IPS DF 4.7 (cell line): ENCODE data around the gene USP35.

Experiments used
- DNase-seq: peaks from one replicate; pipeline ENCODE4 v3.0.0-alpha.2; 2013; ENCODE audit warnings: low spot score; ENCODE audit errors: extremely low read depth

USP35 gene

GRCh38 chr11:78188286-78189173 is at the start of gene USP35, which contains the start of gene KCTD21:
Gene USP35, plus strand, starts transcription at chr11:78188919. Its CDS starts 7,327 bp downstream, at chr11:78196246.
Gene KCTD21, minus strand, starts transcription at chr11:78188626. Its CDS starts 14,072 bp downstream, at chr11:78174554.
- peak; percentile 89 for DNase-seq

GRCh38 chr11:78139422-78140391 is 49.0 kb upstream of the USP35 start, which contains the start of gene ALG8:
Gene ALG8, minus strand, starts transcription at chr11:78139626. Its CDS starts 38 bp downstream, at chr11:78139588.
- DNase-seq = peak; percentile 83

- no peak for DNase-seq
These were observed 48.2 kb upstream of the USP35 start for GRCh38 chr11:78140392-78141077.

- no peak for DNase-seq
These were observed 43.2 kb upstream of the USP35 start for GRCh38 chr11:78145511-78146025.

GRCh38 chr11:78147807-78148206 is 40.9 kb upstream of the USP35 start:
- DNase-seq = no peak

GRCh38 chr11:78149646-78150045 is 39.1 kb upstream of the USP35 start:
- DNase-seq = no peak

GRCh38 chr11:78150346-78150745 is 38.4 kb upstream of the USP35 start:
- DNase-seq = no peak

- no peak for DNase-seq
These were observed 38.0 kb upstream of the USP35 start for GRCh38 chr11:78150754-78151153.

GRCh38 chr11:78151804-78152203 is 36.9 kb upstream of the USP35 start:
- no peak for DNase-seq

GRCh38 chr11:78156127-78156844 is 32.4 kb upstream of the USP35 start:
- DNase-seq = no peak

GRCh38 chr11:78158987-78159652 is 29.6 kb upstream of the USP35 start:
- no peak for DNase-seq

GRCh38 chr11:78160557-78160956 is 28.2 kb upstream of the USP35 start:
- DNase-seq = no peak

- DNase-seq = no peak
These were observed 27.4 kb upstream of the USP35 start for GRCh38 chr11:78161346-78161745.

- DNase-seq = no peak
These were observed 26.8 kb upstream of the USP35 start for GRCh38 chr11:78161962-78162371.

- no peak for DNase-seq
These were observed 24.9 kb upstream of the USP35 start for GRCh38 chr11:78163828-78164227.

- DNase-seq = no peak
These were observed 24.2 kb upstream of the USP35 start for GRCh38 chr11:78164471-78164870.

GRCh38 chr11:78166855-78167469 is 21.8 kb upstream of the USP35 start:
- no peak for DNase-seq

GRCh38 chr11:78168539-78169477 is 19.9 kb upstream of the USP35 start:
- DNase-seq = no peak
